ENCODE results near the gene CCSER1.
"Not testable (repeated sequence)": the region's sequence is repeated elsewhere in the genome, so short reads cannot be mapped to it uniquely, and the experiment has no call there.

Gene CCSER1

DNA sequence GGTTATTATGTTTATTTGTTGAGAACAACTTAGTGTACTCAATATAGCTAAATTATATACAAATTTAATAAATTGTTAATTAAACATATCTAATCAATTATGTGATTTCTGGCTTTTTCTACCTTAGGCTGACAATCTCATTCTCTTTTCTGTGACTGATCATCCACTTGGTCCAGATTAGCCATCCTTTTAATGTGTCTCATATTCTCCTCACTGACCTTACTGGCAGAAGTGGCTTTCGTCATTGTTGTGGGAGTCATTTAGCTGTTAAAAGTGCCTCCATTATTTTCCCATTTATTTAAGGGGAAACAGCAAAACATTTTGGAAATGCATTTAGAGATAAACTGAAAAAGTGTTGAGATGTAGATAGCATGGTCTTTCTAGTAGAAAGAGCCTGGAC lies 172.2 kb downstream of the CCSER1 start:
- no peak for DNase-seq (ENCODE audit: low read depth in 2 of 2)

DNA sequence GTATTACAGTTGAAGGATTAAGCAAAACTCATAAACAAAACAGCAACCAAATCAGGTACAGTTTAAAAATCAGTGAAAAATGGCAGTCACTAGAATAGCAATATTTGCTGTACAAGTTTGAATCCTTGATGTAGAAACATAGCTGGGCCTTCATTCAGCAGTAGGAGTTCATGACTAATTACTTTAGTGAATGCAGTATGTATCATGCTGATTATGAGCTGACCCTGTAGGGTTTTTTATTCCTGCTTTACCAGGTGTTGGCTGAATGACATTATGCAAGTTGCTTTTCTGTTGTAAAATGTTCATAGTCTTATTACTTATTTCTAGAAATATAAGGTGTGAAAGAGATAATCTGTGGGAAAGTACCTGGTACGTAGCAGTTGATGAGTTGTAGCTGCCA lies 179.6 kb downstream of the CCSER1 start:
- DNase-seq (ENCODE audit: low read depth in 2 of 2) = no peak

DNA sequence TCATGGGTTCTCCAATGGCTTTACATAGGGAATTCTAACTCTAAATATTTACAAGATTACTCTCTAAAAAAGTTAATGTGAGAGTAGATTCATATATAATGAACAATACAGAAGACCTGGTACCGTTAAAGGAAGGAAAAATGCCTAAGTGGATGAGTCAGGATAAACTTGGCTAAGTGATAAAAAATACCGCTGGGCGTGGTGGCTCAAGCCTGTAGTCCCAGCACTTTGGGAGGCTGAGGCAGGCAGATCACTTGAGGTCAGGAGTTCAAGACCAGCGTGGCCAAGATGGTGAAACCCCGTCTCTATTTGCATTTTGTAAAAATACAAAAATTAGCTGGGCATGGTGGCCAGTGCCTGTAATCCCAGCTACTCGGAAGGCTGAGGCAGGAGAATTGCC lies 189.9 kb downstream of the CCSER1 start:
- not testable (repeated sequence) for DNase-seq (ENCODE audit: low read depth in 2 of 2)

DNA sequence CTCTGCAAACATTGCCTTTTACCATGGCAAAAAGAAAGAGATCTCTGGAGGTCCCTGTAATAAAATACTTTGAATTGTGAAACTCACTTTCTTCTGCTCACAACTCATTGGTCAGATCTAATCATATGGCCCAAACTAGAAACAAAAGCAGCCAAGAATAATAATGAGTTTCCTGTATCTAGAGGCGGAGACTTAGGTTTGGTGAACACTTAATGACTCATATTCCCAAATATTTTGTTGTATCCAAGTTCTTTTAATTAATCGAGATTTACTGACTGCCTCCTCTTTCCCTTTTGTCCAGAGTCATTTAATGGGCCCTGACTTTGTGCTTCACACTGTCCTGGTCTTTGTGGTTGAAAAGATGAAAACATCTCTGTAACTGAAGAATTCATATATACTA lies 190.6 kb downstream of the CCSER1 start:
- no peak for DNase-seq (ENCODE audit: low read depth in 2 of 2)

DNA sequence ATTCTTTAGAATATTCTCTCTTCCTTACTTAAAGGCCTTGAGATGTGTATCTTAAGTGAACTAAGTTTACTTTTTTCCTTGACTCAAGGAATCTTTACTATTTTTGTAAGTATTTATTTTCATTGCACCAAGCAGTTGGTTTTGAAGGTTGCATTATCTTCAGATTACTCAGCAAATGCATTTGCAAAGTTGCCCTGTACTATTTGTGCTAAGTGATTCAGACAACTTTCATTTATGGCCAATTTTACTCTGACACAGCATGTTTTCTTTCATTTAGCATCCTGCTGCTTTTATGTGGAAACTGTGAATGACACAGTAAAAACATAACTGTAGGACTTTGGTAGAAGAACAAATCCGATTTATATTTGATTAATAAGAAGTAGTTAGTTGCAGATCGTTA lies 191.0 kb downstream of the CCSER1 start:
- DNase-seq (ENCODE audit: low read depth in 2 of 2) = no peak

DNA sequence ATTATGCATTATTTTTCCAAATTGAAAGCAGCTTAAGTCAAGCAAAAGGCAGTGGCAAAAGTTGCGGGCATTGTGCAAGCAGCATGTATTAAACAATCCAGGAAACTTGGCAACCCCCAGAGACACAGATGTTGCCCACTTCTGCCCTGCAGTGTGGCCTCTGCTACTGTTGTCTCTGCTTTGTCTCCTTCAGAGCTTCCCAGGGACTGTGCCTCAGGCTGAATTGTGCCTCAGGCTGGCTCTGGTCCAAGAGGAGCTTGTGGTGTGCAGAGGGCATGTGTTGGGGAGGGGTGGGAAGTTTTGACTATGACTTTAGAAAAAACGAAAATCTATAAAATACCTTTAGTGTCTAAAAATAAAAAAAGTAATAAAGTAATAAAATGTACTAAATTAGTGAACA lies 201.4 kb downstream of the CCSER1 start:
- DNase-seq (ENCODE audit: low read depth in 2 of 2) = no peak

DNA sequence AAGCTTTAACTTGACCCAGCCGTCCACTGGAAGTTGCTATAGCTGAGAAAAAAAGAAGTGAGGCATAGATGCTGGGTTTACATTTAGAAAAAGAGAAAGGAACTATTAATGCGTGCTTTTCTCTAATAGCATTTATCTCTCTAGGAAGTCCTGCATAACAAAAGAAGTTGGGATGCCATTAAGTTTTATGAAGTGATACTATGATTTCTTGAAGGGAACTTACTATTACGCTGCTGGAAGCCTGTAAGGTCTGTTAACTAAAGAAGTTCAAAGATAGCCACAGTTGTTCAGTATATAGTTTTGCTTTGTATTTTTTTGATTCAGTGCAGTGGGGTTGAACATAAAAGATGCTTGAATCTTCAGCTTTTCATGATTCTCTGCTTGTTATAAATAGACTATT lies 203.4 kb downstream of the CCSER1 start:
- no peak for DNase-seq (ENCODE audit: low read depth in 2 of 2)

DNA sequence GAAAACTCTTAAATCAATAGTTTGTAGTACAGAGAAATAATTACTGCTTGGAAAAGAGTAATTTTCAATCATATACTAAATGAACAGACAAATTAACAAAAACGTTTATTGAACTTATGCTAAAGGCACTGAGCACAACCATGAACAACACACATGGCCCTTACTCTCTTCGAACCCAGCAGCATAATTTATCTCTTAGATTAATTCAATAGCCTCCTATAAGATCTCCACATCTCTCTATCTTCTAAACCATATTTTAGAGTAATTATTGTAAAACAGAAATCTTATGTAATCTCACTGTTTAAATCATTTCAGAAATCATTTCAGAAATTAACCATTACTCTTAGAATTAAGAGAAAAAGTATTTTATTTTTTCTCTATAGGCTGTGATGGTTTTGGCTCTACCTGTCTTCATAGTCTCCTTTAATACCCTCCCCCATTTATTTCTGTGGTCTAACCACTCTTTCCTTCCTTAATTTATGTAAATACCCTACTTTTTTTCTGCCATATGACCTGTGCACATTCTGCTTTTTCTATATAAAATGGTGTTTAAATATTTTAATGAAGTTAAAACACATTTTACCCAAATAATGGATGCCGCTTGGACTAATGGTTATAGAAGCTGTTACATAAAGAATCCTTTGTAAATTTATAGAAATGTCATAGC lies 218.5 kb downstream of the CCSER1 start:
- DNase-seq (ENCODE audit: low read depth in 2 of 2) = no peak

DNA sequence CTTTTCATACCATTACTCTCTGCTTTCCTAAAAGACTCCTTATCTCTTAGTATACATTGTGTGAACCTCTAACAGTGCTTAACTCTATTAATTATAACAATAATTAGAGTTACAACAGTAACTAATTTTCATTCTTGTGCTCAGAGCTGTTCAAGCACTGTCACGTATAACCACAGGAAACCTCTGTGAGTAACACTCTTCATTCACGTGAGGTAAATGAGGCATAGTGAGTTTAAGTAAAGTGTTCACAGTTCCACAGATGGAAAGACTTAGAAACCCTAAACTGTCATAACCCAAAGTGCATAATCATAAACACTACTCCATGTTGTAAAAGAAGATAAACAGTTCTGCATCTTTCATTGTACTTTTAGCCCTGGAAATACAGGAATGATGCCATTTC lies 222.4 kb downstream of the CCSER1 start:
- no peak for DNase-seq (ENCODE audit: low read depth in 2 of 2)

DNA sequence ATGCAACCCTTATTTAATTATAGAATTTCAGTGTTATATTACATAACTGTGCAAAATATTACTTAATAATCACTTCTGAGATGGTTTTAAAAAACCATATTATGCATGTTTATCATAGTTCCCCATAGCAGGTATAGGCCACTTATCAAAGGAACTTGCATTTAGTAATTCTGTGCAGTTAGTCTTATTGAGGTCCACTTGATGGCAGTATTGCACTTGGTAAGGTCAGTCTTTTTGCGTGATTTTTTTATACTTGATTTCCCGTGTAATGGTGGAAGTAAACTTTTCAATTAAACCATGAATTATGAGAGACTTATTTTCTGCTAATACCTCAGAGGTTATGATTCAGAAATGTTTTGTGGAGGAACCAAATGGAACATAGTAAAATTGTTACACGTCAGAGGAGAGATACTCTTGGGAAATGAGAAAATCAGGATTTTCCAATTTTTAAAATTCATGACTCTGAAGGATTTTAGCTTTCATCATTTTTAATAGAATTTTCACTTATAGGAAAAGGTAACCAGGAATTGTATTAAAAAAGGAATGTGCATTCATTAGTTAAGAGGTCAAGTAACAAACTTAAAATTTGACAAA lies 230.0 kb downstream of the CCSER1 start:
- no peak for DNase-seq (ENCODE audit: low read depth in 2 of 2)

DNA sequence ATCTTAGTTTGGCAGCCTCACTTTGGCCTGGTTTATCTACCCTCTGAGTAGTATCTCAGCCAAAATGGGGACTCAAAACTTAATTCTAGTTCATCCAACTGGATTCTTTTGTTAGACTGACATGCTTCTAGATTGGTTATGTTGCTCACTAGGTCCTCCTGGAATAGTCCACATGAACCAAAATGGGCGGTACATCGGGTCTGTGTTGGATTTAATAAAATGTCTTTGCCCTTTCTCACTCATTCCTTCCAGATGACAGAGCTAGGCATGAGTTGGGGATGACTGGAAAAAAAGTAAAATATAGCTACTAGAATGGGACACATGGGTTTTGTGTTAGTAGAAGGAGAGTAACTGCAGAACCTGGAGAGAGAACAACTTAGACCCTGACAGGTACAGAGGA lies 247.9 kb downstream of the CCSER1 start:
- no peak for DNase-seq (ENCODE audit: low read depth in 2 of 2)

DNA sequence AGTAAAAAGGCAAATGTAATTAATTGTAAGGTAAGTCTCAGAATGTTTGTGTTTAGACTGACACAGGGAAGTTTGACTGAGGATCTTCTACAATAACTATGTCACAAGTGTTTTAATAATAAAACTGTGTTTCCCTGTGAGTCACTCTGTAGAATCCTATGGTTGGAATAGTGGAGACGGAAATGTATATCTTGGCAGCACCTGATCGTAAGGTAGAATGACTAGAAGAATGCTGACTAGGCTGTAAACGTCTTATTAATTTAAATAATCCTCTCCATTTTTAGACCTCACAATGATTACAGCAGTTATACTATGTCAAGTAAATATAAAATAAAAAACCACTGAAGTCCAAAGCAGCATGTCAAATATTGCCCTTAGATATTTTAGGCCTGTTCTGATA lies 266.0 kb downstream of the CCSER1 start:
- DNase-seq (ENCODE audit: low read depth in 2 of 2) = no peak

DNA sequence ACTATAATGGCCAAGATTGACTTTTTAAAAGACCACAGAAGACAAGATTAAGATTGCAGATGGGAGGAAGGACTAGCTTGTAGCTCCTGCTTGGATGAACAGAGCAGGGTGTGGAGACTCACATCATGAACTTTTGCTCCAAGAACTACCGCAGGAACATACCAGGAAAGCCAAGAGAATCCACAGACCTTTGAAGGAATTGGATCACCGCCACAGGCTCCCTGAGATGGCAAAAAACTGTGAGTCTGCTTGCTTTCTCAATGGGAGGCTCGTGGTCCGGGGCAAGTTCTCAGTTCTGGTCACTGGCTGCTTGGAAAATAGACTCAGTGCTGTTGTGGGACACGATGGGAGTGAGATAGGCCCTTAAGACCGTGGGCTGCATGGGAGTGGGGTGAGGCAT lies 276.6 kb downstream of the CCSER1 start:
- DNase-seq (ENCODE audit: low read depth in 2 of 2) = no peak

DNA sequence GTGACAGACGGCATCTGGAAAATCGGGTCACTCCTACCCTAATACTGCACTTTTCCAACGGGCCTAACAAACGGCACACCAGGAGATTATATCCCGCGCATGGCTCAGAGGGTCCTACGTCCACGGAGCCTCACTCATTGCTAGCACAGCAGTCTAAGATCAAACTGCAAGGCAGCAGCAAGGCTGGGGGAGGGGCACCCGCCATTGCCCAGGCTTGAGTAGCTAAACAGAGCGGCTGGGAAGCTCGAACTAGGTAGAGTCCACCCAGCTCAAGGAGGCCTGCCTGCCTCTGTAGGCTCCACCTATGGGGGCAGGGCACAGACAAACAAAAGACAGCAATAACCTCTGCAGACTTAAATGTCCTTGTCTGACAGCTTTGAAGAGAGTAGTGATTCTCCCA lies 280.7 kb downstream of the CCSER1 start:
- DNase-seq (ENCODE audit: low read depth in 2 of 2) = not testable (repeated sequence)

DNA sequence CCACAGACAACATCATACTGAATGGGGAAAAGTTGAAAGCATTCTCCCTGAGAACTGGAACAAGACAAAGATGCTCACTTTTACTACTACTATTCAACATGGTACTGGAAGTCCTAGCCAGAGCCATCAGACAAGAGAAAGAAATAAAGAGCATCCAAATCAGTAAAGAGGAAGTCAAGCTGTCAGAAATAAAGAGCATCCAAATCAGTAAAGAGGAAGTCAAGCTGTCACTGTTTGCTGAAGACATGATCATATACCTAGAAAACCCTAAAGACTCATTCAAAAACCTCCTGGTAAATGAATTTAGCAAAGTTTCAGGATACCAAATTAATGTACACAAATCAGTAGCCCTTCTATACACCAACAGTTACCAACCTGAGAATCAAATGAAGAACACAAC lies 285.6 kb downstream of the CCSER1 start:
- DNase-seq (ENCODE audit: low read depth in 2 of 2) = not testable (repeated sequence)

DNA sequence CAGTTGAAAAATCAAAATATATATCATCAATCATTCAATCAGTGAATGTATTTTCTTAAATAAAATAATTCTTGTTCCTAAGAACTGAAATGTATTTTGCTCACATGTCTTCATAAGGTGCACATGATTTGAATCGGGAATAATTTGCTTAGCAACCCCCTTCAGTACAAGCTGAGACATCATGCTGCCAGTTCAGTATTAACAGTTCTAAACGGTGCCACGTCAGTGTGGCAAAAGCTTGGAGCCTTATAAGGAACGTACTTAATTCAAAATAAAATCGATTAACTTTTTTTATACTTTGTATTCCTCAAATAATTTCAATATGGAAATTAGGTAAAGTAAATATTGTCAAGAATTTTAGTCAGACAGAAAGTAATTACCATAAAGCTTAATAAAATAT lies 287.9 kb downstream of the CCSER1 start:
- no peak for DNase-seq (ENCODE audit: low read depth in 2 of 2)

DNA sequence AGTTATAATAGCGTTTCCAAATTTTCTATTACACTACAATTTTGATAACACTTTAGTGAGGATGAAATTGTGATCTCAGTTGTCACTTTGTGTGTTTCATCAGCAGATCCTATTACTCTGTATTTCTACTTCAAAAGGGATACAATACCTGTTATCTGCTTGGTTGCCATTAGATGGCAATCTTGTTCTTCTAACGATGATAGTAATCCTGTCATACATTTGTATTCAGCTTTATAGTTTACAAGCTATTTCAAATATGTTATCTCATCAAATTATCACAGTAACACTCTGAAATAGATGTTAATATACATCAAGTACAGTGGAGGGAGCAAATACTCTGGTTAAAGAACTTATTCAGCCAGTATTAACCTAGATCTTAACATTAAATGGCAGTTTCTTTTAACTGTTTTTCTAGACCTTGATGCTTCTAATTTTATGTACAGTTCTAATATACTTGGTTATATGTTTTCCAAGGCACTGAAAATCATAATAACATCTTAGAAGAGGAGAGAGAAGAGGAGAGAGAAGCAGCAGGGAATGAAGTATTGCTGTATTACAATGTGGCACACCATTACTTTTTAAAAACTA lies 292.0 kb downstream of the CCSER1 start:
- DNase-seq (ENCODE audit: low read depth in 2 of 2) = no peak

DNA sequence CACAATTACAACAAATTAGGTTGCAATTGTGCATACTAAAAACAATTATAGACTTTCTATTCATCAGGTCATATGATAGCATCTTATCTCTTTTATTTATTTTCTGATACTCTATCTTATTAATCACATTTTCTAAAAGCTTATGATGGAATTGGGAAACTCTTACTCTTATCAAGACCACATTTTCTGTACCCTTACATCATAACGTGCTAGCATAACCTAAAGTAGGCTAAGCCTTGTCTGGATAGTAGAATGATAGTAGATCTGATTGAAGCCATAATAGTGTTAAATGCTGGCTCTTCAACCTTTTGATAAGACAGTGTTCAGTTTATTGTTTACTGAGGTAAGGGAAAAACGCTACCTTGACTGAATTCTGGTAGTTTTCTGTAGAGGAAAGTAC lies 294.0 kb downstream of the CCSER1 start:
- no peak for DNase-seq (ENCODE audit: low read depth in 2 of 2)

DNA sequence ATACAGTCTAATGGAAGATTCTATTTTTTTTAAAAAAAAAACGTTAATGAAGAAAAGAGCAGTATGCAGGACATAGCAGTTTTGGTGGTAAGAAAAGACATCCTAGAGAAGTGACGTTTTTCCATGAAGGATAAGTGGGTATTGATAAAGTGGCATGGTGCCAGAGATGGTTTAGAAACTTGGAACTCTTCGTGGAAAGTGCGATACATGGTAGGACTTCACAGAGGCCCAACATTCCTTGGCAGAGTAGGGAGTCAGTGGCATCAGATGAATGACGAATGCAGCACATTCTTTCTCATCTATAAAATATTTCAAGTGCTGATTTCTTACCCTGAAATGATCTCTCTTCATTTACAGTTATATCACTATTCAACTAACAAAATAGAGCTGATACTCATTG lies 298.7 kb downstream of the CCSER1 start:
- DNase-seq (ENCODE audit: low read depth in 2 of 2) = no peak

DNA sequence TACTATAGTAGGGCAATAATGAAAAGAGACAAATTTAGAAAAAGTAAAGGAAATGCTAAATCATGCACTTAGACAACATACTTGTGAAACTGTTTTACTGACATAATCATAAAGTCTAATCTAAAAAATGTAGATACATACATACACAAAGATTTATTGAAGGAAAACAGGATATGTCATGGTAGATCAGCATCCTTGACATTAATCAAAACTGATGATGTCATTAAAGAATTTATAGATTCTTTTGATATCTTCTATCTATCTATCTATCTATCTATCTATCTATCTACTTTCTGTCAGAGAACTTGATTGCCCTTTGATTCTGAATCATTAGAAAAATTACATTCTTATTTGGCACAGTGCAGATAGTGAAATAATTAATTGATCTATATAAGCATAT lies 311.3 kb downstream of the CCSER1 start:
- no peak for DNase-seq (ENCODE audit: low read depth in 2 of 2)

DNA sequence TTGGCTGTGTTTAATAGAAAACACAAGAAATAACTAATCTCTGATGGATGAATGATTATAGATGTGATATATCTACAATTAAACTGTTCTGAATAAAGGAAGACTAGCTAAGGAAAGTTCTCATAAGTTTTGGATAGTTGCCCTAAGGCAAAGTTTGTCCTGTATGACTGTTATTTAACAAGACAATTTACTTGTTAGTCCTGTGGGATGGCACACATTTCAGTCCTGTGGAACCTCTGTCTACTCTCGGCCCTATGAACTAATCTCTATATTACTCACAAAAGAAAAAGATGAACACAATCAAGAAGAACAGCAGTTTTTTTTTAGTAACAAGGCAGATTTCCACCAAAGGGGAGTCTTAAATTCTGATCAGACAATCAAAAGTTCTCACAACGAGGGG lies 314.6 kb downstream of the CCSER1 start:
- no peak for DNase-seq (ENCODE audit: low read depth in 2 of 2)

DNA sequence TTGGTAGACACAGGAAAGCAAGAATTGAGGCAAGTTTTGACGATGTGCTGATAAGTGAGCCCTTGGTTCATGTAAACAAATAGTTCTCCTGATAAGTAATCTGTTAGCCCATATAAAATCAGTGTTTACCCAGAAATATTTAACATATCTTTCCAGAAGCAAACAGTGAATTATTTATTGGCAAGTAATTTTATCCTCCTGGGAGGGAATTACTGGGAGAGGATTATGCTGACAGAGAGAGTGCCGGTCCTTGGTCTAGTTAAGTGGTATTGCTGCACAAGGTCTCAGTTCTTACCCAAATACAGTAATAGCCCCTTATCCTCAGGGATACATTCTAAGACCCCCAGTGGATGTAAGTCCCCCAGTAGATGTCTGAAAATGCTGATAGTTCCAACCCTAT lies 315.4 kb downstream of the CCSER1 start:
- no peak for DNase-seq (ENCODE audit: low read depth in 2 of 2)

DNA sequence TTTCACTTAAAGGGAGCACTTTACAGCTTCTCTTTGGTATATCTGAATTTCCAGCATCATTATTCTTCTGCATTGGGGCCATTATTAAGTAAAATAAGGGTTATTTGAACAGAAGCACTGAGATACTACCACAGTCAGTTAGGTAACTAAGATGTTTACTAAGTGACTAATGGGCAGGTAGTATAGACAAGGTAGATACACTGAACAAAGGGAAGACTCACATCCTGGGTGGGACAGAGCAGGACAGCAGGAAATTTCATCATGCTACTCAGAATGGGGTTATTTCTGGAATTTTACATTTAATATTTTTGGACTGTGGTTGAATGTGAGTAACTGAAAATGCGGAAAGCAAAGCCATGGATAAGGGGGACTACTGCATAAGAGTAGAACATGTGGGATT lies 316.0 kb downstream of the CCSER1 start:
- no peak for DNase-seq (ENCODE audit: low read depth in 2 of 2)

DNA sequence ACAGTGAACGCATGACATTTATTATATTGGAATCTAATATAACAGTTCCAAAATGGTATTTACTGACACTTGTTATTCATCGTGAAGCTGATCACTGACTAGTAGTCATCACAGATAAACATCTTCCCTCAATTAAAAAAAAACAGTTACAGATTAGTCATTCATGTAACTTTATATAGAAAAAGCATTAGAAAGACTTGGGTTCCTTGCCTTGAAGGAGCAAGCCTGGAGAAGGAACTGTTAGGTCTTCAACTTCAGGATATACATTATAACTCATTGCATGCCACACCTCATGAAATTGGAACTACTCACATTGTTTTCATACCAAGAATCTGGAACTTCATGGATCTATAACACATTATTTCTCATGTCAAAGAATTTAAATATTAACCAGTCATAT lies 317.7 kb downstream of the CCSER1 start:
- DNase-seq (ENCODE audit: low read depth in 2 of 2) = no peak
